BJ (cell line): ENCODE results near the gene LIPT2. TPM values are rescaled to one million over a fixed set of nuclear protein-coding genes. Genes with fewer than 3 reads are reported as not detected.

Experiments used
- CTCF ChIA-PET: fragments of 350-600 bp; formaldehyde crosslinking; extraction: SDS; loops from one replicate; lab custom pipeline; 2021; ENCODE audit warnings: antibody characterized with exemption, inconsistent platforms; lab: Yijun Ruan, JAX
- POLR2A ChIA-PET: fragments of 300-600 bp; sonication (Branson Sonifier 250); formaldehyde crosslinking; extraction: SDS; loops from one replicate; lab custom pipeline; 2021; ENCODE audit warnings: antibody characterized with exemption; lab: Charles Lee
- DNase-seq: peaks from one replicate; pipeline ENCODE4 v3.0.0-alpha.2; 2011; ENCODE audit warnings: low read depth
- H3K27me3 ChIP-seq: 2 replicates; pipeline ENCODE4 v1.6.0; 2011; ENCODE audit warnings: low read length; ENCODE audit not compliant: control insufficient read depth, insufficient read depth
- H3K36me3 ChIP-seq: 2 replicates; pipeline ENCODE4 v1.5.1; 2011; ENCODE audit warnings: low read length; ENCODE audit not compliant: control insufficient read depth, insufficient read depth
- H3K4me3 ChIP-seq: 2 replicates; pipeline ENCODE4 v1.5.1; 2011; ENCODE audit warnings: low read depth, mild to moderate bottlenecking, control low read depth, low read length
- CTCF ChIP-seq: IDR thresholded peaks from 2 replicates; pipeline ENCODE4 v1.5.1; 2011; ENCODE audit warnings: low read depth, mild to moderate bottlenecking, control low read depth, inconsistent platforms, low read length, moderate library complexity; ENCODE audit not compliant: insufficient read depth
- polyA plus RNA-seq: library from polyadenylated mRNA; depleted of rRNA; stranded (reverse); fragments of >200 nt; gene quantifications from 2 replicates; pipeline ENCODE4 v1.2.3, GENCODE V29; 2011

LIPT2 gene
- polyA plus RNA-seq, 1 experiment: 2.6 TPM

GRCh38 chr11:74452366-74452765 lies 41.2 kb downstream of the LIPT2 start:
- DNase-seq: no peak
- no peaks in the 10 kb centered on the region for H3K36me3 ChIP-seq
- H3K27me3 ChIP-seq: peaks cover 3% of the 10 kb centered on the region
- ChIA-PET CTCF (interaction anchor here (0.9 to 16.8 kb wide), 27 partner anchors 8 to 305 kb away, joined by 3 to 300 read pairs (median 6); partner anchors contain the start of gene PGM2L1), POLR2A (no interaction called here)
- TF ChIP-seq CTCF: no peak
- no peak overlapping the region for H3K4me3 ChIP-seq

GRCh38 chr11:74450318-74450717 lies 43.2 kb downstream of the LIPT2 start:
- Histone ChIP-seq H3K4me3 (no peak overlapping the region), H3K36me3 (no peaks in the 10 kb centered on the region), H3K27me3 (peaks cover 3% of the 10 kb centered on the region)
- ChIA-PET CTCF (interaction anchor here (0.8 to 16.8 kb wide), 24 partner anchors 10 to 489 kb away, joined by 3 to 300 read pairs (median 5); partner anchors contain the start of gene PGM2L1), POLR2A (no interaction called here)
- no peak for TF ChIP-seq CTCF
- DNase-seq: no peak

GRCh38 chr11:74449369-74449931 lies 44.1 kb downstream of the LIPT2 start:
- TF ChIP-seq CTCF: peak; percentile 69
- Histone ChIP-seq H3K4me3 (no peak overlapping the region), H3K27me3 (peaks cover 3% of the 10 kb centered on the region), H3K36me3 (no peaks in the 10 kb centered on the region)
- POLR2A ChIA-PET: no interaction called here
- peak; percentile 16 for DNase-seq
- CTCF ChIA-PET: interaction anchor here (0.7 to 16.8 kb wide), 40 partner anchors 9 to 486 kb away, joined by 3 to 300 read pairs (median 4); partner anchors contain the start of genes KCNE3, LIPT2 and PGM2L1

- H3K36me3 ChIP-seq: no peaks in the 10 kb centered on the region
- no peak overlapping the region for H3K4me3 ChIP-seq
- CTCF ChIA-PET: interaction anchor here (0.6 to 16.8 kb wide), 7 partner anchors 11 to 812 kb away, joined by 3 to 300 read pairs (median 6); no protein-coding TSS in a partner anchor
- no peak for DNase-seq
- TF ChIP-seq CTCF: no peak
- H3K27me3 ChIP-seq: no peaks in the 10 kb centered on the region; the same call in 1 of the 2 replicates
- POLR2A ChIA-PET: no interaction called here
These were observed 45.8 kb downstream of the LIPT2 start for GRCh38 chr11:74447720-74448119.

- ChIA-PET POLR2A (no interaction called here), CTCF (interaction anchor here (1.2 to 16.8 kb wide), 3 partner anchors 10 to 191 kb away, joined by 4 to 300 read pairs (median 17); no protein-coding TSS in a partner anchor)
- TF ChIP-seq CTCF: no peak
- Histone ChIP-seq H3K27me3 (no peaks in the 10 kb centered on the region; the same call in 1 of the 2 replicates), H3K36me3 (no peaks in the 10 kb centered on the region), H3K4me3 (no peak overlapping the region)
- no peak for DNase-seq
These were observed 47.0 kb downstream of the LIPT2 start for GRCh38 chr11:74446532-74446938.
